Inflammatory macrophage treated with lipopolysaccharide for 4 hours (primary cell): ENCODE results near the gene MEGF6.

Experiments
- DNase-seq: peaks from one replicate; pipeline ENCODE4 v3.0.0-alpha.2; 2020

Gene MEGF6

GRCh38 chr1:3533067-3534048, 78.0 kb downstream of the MEGF6 start:
- no peak for DNase-seq

GRCh38 chr1:3531928-3532327, 79.4 kb downstream of the MEGF6 start:
- no peak for DNase-seq

DNA sequence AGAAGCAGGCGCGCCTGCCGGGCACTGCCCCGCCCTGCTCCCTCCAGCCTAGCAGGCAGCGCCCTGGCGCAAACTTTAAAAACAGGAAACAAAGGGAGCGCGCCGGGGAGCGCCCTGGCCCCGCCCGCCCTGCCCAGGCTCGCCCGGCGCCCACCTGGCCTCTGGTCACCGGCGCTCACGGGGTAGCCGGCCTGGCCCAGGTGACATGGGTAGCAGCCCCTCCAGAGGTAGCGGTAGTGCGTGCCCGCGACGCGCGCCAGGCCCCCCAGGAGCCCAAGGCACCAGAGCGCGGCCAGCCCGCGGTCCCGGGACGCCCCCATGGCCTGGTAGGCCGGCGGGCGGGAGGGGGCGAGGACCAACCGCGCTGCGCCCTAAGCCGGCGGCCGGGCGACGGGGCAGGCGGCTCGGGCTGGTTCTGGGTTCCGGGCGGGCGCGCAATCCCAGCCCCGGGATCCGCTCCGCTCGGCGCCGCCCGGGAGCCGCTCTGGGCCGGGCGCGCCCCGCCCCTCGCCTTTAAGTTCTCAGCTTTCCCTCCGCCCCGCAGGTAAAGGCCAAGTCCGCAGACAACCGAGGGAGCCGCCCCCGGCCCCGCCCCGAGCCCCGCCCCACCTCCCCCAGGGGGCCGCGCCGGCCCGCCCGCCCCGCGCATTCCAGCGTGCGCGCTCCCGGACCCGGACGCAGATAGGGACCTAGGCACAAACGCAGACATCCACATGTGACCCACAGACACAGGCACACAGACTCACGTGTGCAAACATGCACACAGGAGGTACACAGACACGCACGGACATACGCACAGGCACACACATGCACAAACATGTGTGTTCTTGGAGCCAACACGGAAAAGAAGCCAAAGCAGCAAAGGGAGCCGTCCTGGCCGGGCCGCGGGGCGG, 80.1 kb downstream of the MEGF6 start:
- peak; percentile 32 for DNase-seq

DNA sequence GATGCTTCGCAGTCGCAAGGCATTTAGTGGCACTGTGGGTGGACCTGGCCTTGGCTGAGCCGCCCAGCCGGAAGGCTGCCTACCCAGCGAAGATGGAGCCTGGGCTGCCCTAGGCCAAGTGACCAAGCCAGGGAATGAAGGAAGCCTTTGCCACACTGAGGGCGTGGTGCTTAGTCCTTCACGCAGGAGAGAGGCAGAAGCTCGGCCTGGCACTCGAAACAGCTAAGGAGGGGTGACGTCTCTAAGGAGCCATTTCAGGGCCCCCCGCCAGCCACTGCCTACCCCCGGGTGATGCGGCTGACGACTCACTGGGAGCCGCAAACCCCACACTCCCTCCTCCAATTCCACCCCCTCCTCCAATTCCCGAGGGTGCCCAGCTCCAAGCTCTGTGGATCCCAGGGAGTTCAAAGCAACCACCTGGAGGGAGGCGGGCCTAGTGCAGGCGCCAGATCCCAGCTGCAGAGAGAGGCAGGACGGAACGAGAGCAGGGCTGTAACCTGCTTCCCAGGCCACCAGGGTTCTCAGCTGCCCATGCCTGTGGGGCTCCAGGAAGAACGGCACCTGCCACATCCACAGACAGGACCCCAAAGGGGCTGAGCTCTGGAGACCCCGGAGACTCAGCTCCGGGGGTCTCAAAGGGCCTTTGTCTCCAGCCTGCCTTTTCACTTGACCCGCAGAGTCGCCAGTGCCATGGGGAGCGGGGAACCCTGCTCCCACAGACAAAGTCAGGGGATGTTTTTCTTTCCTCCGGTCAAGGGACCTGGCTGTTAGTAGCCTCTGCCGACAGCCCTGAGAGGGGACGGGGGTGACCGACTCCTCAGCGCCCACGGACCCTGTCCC, 81.0 kb downstream of the MEGF6 start:
- no peak for DNase-seq

- no peak for DNase-seq
Observed at GRCh38 chr1:3529099-3529729, 82.1 kb downstream of the MEGF6 start.

GRCh38 chr1:3527774-3528173, 83.5 kb downstream of the MEGF6 start:
- DNase-seq = no peak

- no peak for DNase-seq
Observed at GRCh38 chr1:3525551-3526482, 85.5 kb downstream of the MEGF6 start.

DNA sequence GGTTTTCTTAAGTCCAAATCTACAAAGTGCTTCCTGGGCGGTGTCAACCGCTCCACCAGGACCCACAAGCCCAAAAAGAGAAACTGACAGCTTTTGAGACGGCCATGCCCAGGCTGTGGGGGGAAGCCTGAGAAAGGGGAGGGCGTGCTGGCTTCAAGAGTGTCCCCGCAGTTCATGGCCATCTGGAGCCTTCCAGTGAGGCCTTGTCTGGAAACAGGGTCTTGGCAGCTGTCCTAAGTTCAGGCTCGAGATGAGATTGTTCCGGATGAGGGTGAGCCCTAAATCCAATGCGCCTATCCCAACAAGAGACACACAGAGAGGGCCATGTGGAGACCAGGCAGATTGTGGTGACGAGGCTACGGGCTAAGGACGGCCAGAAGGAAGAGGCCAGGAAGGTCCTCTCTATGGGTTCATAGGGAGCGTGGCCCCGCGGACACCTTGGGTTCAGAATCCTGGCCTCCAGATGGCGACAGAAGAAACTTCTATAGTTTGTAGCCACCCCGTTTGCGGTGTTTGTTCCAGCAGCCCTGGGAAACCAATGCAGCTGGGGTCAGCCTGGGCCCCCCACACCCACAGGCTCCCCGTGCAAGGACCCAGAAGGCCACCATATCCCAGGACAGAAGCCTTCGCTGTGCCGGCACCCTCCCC, 86.6 kb downstream of the MEGF6 start:
- DNase-seq = no peak

DNA sequence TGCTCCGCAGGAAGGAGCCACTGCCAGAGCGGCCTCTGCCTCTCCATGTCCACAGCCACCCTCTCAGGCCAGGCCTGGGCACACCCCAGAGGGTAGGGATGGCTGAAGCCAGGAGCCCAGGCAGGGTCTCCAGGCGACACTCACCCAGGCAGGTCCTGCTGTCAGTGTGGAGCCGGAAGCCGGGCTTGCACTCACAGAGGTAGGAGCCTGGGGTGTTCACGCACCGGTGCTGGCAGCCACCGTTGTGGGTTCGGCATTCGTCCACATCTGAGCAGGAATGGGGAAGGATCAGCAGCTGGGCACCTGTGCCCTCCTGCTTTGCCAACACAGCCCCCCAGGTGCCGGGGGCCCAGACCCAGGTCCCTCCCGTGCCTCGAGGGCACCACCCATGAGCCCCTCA, 87.3 kb downstream of the MEGF6 start:
- DNase-seq = no peak

- DNase-seq = no peak
Observed at GRCh38 chr1:3522564-3523265, 88.6 kb downstream of the MEGF6 start.

GRCh38 chr1:3522112-3522511, 89.2 kb downstream of the MEGF6 start:
- no peak for DNase-seq

DNA sequence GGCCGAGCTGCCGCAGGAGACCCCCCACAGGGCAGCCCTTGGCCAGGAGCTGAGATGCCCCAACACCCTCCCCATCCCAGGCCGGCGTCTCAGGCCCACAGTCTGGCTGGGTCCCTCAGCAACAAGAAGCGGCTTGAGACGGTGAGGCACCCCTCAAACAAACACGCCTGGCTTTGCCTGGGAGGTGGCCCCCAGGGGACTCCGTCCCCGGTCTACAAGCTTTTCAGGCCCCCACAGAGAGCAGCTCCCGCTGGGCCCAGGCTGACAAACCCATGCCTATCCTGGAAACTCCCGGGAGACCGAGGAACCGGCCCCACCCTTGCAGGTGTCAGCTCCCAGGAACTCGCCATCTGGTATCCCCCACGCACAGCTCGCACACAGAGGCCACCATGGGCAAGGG, 89.9 kb downstream of the MEGF6 start:
- no peak for DNase-seq

DNA sequence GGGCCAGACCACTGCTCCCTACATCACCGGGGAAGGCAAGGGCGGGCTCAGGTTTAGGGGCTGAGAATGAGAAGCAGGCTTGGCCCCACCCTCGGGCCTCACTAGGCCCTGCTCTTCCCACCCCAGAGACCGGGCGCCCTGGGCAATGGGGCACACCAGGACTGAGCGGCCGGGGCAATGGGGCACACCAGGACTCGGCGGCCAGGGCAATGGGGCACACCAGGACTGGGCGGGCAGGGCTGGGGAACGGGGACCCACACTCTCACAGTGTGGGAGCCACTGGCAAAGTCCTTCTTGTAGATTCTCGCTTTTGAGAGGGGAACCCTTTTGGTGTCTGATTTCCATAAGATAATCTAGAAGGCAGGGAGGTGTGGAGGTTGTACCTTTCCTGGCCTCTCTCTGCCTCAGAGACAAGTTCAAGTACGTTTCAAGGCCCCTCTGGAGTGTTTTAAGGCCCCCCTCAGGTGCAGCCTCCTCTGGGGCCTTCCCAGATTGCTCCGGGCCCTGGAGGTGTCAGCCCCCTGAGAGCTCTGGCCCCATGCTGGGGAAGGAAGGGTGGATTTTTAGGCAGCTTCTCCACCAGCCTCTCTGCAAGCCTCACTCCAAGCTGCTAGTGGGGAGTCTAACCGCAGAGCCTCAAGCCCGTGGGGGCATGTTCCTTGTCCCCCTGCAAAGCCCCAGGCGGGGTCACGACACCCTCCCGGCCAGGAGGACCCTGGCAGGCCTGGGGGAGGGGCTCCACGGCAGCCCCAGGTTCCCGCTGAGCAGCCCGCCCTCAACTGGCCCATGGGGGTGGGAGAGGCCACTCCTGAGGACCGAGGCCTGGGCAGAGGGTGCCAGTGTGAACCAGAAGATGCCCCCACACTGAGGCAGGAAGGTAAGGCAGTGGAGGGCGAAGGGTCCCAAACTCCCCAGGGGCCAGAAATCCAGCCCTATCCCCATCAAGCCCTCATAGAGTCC, 90.6 kb downstream of the MEGF6 start:
- DNase-seq = no peak

DNA sequence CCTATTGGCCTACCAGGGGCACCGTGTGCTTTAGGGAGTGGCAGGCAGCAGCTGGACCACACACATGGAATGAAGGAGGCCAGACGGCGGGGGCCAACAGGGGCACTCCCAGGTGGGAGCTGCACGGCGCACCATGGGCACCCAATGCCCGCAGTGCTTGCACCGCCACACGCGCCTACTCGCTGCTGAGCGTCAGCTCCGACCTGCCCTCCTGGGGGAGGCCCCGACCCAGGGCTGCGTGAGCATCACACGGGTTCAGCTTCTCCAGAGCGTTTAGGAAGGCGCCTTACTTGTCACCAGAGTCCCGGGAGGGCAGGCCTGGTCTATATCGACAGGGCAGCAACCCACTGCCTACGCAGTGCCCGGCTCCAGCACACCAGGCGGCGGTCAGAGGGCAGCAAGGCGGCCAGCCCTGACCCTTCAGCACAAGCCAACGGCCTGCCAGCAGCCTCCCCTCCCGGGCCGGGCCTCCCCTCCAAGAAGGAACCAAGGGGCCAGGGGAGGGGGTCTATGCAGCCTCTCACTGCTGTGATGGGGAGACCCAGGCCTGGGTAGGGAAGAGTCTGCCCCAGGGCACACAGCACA, 91.9 kb downstream of the MEGF6 start:
- no peak for DNase-seq

GRCh38 chr1:3518756-3519155, 92.6 kb downstream of the MEGF6 start:
- DNase-seq = no peak

GRCh38 chr1:3518256-3518655, 93.1 kb downstream of the MEGF6 start:
- no peak for DNase-seq

DNA sequence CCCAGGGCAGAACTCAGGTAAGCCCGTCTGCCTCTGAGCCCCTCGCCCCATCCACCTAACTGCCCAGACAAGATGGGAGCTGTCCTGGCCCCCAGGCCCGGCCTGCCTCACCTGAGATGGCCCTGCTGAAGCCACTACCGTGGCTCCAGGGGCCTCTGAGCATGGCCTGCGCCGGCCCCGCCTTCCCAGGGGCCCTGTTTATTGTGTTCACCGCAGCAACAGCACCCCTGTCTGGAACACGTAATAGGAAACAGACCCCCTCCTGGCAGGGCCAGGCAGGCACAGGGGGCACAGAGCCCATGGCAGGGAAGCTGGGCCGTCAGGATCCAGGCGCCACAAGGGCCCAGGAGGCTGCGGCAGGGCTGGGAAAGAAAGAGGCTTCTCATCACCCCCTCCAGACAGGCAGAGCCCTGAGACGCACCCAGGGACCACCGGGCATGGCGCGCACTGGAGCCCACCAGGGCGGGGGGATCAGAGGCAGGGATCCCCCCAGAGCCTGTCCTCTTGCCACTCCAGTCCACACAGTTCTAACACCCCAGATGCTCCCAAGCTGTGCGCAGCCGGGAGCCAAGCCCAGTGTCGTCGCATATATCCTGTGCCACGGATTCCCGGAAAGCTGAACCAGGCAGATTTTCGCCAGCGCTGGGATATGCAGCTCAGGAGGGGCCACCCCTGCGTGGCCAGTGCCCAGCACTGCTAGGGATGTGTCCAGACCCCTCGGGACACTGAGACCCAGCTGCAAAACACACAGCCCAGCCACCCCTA, 94.2 kb downstream of the MEGF6 start:
- DNase-seq = no peak

DNA sequence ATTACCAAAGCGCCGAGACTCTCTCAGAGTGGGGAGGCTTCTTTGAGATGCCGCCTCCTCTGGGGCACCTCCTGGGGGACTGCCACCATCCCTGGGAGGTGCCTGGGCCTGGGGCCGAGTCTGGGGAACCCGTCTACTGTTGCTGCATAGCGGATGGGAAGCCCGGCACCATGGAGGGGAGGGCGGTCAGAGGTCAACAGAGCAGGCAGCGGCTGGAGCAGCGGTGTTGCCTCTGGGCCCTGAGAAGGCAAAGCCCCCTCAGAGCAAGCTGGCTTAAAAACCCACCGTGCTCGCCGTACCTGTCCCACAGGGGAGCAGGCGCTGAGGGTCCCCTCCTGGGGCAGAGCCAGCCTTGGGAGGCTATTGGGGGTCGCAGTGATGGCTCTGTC, 94.8 kb downstream of the MEGF6 start:
- no peak for DNase-seq
